GM18498 (cell line): ENCODE data around the gene F10.

Experiments used
- ATAC-seq: cut with Tn5 transposase; IDR thresholded peaks from one replicate; pipeline ENCODE4 v1.9.1; 2021; ENCODE audit warnings: mild to moderate bottlenecking, moderate library complexity; ENCODE audit not compliant: unreplicated experiment

Gene F10

DNA sequence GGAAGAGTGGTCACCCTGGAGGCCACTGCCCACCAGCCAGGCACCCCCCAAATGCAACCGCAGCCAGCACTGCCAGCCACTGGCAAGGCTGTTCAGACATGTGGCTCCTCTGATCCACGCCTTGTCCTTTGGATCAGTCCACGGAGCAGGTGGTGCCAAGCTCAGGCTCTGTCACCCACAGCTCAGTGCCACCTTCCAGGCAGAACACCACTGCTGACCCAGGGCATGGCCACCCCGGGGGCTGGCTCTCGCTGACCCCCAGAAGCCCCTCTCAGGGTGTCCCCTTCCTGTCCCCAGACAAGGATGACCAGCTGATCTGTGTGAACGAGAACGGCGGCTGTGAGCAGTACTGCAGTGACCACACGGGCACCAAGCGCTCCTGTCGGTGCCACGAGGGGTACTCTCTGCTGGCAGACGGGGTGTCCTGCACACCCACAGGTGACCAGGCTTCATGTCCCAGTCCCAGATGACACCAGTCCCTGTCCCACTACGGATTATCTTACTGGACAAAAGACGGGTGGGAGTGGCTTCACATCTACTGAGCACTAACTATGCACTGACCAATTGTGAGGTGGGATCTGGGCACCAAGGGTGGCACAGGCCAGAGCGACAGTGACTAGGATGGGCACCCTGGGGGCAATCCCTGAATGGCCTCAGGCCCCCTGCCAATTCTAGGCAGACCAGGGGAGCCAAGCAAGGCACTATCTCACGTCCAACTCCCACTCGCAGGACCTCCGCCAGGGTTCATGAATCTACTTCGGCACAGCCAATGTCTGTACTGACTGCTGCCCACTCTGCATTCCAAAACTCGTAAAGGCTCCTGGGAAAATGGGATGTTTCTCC lies 7.0 kb upstream of the F10 start:
- no peak for ATAC-seq

DNA sequence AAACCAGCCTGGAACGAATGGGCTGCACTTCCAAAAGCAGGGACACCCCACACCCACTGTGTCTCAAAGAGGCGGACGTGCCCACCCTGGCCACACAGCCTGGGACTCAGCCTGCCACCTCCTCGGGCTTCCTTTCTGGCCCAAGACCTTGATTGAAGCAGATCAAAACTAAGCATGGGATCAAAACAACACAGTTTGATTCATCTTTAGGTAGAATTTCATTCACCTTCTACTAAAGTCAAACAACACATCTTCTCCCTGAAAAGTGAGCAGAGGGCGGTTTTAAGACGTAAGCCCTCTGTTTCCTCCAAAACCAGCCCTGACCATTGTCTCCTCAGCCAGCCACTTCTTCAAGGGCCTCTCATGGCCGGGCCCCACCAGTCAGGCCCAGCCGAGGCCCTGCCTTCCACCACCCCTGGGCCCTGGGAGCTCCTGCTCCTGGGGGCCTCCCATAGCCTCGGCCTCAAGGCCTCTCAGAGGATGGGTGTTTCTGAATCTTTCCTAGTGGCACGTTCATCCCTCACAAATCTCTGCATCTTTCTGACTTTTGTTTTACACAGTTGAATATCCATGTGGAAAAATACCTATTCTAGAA lies 6.3 kb upstream of the F10 start:
- ATAC-seq: no peak

DNA sequence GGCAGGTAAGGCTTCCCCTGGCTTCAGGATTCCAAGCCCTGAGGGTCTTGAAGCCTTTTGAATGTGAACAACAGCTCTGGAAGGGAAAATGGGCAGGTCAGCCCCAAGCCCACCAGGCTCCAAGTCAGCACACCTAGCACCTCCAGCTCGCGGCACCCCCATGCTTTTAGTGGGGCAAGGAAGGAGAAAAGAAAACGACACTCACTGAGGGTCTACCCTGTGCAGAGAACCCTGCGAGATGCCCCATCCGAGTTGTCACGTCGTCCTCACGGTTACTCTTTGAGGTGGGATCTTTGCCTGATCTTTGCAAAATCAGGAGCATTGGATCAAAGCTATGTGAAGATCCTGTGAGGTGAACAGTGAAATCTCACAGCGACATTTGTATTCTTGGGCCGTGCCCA lies 5.7 kb upstream of the F10 start:
- no peak for ATAC-seq

DNA sequence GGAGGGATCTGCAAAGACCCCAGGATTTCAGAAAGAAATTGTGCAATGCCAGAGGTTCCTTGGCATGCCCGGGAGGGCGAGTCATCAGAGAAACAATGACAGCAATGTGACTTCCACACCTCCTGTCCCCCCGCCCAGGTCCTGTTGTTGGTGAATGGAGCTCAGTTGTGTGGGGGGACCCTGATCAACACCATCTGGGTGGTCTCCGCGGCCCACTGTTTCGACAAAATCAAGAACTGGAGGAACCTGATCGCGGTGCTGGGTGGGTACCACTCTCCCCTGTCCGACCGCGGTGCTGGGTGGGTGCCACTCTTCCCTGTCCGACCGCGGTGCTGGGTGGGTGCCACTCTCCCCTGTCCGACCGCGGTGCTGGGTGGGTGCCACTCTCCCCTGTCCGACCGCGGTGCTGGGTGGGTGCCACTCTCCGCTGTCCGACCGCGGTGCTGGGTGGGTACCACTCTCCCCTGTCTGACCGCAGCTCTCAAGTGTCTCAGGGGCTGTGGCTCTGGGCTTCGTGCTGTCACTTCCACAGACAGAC lies 5.2 kb upstream of the F10 start:
- no peak for ATAC-seq

DNA sequence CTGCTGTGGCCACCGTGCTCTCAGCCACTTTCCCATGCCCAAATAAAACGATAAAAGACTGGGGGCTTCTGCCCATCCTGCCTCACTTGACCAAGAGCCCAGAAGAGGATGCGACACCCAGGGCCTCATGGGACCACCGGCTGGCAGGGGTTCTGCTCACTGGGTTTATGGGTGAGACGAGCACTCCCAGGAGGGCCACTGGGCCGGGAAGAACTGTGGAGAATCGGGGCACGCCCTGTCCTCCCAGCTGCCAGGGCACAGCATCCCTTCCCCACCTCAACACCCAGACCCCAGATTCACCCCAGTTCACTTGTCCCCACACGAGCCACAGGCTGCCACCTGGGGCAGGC lies 4.7 kb upstream of the F10 start:
- ATAC-seq: no peak

DNA sequence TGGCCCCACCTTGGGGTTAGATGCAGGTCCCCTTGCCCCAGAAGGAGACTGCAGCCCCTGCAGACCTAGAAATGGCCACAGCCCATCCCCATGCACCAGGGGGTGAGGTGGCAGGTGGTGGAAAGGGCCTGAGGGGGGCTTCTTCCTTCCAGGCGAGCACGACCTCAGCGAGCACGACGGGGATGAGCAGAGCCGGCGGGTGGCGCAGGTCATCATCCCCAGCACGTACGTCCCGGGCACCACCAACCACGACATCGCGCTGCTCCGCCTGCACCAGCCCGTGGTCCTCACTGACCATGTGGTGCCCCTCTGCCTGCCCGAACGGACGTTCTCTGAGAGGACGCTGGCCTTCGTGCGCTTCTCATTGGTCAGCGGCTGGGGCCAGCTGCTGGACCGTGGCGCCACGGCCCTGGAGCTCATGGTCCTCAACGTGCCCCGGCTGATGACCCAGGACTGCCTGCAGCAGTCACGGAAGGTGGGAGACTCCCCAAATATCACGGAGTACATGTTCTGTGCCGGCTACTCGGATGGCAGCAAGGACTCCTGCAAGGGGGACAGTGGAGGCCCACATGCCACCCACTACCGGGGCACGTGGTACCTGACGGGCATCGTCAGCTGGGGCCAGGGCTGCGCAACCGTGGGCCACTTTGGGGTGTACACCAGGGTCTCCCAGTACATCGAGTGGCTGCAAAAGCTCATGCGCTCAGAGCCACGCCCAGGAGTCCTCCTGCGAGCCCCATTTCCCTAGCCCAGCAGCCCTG lies 4.2 kb upstream of the F10 start:
- ATAC-seq: no peak

DNA sequence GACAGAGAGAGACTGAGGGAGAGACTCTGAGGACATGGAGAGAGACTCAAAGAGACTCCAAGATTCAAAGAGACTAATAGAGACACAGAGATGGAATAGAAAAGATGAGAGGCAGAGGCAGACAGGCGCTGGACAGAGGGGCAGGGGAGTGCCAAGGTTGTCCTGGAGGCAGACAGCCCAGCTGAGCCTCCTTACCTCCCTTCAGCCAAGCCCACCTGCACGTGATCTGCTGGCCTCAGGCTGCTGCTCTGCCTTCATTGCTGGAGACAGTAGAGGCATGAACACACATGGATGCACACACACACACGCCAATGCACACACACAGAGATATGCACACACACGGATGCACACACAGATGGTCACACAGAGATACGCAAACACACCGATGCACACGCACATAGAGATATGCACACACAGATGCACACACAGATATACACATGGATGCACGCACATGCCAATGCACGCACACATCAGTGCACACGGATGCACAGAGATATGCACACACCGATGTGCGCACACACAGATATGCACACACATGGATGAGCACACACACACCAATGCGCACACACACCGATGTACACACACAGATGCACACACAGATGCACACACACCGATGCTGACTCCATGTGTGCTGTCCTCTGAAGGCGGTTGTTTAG lies 3.3 kb upstream of the F10 start:
- ATAC-seq: no peak

DNA sequence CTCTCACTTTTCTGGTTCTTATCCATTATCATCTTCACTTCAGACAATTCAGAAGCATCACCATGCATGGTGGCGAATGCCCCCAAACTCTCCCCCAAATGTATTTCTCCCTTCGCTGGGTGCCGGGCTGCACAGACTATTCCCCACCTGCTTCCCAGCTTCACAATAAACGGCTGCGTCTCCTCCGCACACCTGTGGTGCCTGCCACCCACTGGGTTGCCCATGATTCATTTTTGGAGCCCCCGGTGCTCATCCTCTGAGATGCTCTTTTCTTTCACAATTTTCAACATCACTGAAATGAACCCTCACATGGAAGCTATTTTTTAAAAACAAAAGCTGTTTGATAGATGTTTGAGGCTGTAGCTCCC lies 2.8 kb upstream of the F10 start:
- no peak for ATAC-seq

DNA sequence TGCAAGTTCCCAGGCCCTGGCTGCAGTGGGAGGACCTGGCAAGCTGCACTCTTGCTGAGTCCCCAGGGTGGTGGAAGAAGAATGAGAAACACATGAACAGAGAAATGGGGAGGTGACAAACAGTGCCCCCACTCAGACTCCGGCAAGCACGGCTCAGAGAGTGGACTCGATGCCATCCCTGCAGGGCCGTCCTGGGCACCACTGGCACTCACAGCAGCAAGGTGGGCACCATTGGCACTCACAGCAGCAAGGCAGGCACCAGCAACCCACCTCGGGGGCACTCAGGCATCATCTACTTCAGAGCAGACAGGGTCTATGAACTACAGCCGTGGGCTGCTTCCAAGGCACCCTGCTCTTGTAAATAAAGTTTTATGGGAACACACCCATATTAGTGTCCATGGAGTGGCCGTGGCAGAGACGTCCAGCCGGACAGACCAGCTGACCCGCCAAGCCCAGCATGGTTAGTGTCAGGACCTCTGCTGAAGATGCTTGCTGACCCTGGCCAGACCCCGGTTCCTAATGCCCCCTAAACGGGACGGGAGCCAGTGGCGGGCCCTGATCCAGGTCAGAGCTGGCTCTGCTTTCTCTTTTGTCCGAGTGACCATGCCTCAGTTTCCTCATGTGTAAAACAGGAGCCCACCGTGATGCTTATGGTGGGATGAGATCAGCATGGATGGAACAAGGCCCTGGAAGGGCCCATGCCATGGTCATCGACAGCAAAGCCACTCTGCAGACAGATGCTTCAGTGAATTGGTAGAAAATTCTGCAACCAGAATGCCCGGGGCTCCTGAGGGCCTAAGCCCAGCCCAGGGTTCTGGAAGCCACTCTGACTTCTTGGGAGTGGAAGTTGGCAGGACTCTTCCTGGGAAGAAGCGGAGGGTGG lies 2.1 kb upstream of the F10 start:
- no peak for ATAC-seq

DNA sequence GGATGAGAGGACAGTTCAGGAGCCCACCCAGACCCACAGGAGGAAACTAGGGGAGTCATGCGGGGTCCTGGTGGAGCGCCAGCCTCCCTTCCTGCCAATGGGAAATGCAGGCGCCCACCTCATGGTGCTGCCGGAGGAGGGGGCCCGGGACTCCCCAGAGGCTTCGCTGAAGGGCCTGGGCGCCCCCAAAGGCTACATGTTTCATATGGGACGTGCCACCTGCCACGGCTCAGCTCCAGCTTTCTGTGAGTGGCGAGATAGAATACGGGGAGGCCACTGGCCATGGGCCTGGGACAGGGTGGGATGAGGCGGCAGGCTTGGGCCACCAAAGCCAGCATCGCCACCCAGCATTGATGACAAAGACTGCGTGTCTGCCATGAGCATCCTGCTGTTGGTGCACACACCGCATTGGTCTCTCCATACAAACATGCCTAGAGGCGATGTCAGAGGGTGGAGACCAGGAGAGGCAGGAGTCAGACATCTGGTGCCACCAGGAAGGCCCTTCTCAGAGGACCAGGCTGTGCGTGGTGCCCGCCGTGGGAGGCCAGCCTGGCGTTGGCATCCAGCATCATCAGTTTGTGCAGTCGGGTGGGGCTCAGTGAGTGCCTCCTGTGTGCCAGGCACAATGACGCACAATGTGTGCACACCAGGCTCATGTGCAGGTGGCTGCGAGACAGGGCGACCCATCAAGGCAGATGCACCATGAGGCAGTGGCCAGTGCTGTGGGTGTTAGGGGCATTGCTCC lies 1.2 kb upstream of the F10 start:
- no peak for ATAC-seq

DNA sequence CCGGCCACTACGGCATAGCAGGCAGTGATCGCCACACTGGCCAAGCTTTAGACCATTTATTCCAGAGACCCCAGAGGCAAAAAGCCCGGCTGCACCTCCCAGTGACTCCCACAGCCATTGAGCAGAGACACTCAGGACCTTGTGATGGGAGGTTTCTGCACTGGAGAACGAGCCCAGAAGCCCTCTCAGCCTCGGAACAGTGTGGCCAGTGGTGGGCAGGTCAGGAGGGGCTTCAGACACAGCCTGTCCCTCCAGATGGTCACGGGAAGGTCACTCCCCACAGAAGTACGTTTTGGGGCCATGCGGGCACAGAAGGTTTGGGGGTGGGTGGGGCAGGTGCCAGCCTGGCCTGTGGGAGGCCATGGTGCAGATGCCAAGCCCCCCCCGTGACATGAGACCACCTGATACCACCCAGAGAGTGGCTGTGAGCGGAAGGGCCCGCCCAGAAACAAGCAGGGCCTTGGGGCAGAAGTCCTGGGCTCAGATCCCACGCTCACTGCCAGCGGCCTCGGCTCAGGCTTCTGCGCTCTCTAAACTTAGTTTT lies 599 bp upstream of the F10 start:
- ATAC-seq: no peak

DNA sequence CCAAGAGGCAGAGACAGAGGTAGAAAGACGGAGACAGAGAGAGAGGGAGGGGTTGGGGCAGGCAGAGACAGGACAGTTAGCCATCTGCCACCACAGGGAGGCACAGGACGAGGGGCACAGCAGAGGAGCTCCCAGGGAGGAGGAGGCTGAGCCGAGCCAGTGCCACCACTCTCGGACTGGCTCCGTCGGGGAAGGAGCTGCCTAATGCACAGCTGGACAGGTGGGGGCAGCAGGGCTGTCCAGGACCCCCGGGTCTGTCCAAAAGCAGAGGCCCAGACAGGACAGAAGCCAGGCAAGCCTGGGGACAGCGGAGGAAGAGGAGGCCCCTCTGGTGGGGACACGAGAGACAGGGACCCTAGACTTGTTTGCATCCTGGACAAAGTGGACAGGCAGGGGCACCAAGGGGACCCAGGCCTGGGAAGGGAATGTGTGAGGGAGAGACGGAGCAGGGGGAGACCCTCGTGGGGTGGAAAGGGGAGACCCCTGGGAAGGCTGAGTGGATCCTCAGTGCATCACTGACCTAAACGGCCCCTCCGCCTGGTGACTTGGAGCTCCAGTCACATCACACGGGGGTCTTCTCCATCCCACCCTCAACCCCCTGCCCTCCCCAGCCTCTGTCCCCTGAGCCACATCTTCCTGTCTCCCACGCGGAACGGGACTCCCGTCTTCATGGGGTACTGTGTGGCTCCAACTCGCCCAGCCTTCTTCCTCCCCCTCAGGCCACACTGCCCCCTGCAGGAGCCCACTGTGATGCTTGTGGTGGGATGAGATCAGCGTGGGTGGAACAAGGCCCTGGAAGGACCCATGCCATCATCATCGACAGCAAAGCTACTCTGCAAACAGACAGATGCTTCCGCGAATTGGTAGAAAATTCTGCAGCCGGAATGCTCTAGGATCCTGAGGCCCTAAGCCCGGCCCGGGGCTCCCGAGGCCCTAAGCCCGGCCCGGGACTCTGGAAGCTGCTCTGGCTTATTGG lies 915 bp downstream of the F10 start:
- no peak for ATAC-seq

DNA sequence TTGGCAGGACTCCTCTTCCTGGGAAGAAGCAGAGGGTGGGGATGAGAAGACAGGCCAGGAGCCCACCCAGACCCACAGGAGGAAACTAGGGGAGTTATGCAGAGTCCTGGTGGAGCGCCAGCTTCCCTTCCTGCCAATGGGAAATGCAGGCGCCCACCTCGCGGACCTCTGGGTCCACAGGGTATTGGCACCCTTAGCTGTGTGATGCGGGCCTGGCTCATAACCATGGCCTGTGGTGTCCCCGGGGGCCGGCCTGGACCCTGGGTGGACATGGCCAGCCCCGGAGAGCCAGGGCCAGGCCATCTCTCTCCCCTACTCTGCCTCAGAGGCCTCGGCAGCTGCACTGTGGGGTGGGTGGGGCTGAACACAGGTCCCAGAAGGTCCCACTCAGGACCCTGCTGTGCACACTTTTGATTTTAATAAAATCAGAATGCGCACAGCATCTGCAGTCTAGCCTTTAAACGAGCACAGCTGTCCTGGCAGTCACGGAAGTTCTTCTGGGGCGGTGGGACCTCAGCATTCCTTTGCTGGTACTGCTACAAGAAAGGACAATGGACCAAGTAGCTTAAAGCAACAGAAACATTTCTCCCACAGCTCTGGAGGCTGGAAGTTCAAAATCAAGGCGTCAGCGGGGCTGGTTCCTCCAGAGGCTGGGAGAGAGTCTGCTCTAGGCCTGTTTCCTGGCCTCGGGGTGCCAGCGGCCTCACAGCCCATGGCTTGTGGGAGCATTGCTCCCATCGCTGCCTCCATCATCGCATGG lies 1.8 kb downstream of the F10 start:
- no peak for ATAC-seq

DNA sequence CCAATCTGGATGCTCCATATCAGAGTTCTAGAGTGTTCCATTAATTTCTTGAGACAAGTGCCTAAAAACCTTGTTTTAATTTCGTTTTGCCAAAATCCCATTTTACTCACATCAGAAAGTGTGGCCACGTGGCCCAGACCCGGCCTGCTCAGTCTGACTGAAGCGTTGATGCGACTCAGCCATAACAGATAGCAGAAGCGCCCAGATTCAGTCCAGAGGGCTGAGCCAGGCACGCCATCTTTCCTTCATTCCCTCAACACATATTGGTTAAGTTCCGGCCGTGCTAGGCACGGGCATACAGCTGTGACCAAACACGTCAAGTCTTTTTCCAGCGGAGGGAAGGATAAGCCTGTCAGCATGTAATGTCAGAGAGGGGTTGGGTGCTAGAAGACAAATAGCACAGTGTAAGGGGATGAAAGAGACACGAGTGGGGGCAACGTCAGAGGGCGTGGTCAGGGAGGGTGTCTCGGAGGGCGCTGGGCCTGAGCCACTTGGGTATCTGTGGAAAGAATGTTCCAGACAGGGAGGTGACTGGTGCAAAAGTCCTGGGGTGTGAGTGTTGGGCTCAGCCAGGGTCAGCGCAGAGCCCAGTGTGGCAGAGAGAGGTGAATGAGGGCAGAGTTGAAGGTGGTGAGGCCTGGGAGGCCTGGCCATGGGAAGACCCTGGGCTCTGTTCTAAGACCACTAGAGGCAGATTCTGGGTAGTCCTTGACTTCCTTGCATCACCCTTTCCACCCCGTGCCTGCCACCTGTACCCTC lies 3.1 kb downstream of the F10 start:
- no peak for ATAC-seq

DNA sequence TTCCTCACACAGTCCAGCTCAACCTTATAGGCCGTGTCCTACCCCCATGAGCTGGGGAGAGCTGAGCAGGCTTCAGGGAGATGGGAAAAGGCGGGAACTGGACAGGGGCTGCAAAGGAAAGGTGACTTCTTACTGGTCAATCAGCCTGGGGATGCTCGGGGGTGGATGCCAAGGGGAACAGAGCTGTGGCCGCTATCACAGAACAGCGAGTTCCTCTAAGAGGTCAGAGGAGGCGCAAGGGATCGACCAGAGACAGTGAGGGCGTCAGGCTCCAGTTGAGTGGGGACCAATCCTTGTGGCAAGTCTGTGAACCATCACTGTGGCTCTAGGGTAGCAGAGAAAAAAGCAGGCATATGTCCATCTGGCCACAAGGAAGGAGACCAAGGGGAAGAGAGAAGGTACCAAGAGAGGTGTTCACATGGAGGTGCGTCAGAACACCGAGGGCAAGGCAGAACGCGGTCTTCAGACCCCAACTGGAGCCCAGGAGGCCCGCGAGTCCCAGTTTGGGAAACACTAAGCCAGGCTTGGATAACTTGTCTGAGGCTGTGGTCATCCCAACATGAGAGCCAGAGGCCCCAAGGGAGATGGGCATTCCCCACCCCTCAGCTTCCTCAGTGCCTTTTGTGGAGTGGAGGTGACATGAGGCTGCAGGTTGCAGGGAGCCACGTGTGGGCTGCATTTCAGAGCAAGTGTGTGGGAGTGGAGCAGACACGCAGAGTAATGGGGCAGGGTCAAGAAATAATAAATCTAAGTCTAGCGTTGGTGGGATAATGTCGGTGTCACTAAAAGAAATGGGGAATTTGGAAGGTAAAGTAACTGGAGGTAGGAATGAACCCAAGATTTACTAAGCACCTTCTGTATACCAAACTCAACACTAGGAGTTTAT lies 3.9 kb downstream of the F10 start:
- no peak for ATAC-seq

DNA sequence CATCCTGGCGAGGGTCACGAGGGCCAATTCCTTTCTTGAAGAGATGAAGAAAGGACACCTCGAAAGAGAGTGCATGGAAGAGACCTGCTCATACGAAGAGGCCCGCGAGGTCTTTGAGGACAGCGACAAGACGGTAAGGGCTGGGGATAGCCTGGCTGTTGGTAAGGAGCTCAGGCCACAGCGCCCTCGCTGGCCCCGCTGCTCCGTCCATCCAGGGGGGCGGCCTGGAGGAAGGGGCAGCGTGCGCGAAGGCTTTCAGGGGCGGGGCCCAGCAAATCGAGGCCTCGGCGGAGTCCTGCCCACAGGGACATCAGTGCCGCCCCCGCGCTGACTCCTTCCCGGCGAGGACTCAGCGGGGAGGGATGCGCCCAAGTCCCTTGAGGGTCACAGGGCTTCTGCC lies 6.9 kb downstream of the F10 start:
- ATAC-seq: no peak
